H9 (cell line): ENCODE results near the gene ADGRD1. TPM values are rescaled to one million over a fixed set of nuclear protein-coding genes. Genes with fewer than 3 reads are reported as not detected.

ENCODE experiments used
- DNase-seq: peaks from one replicate; pipeline ENCODE4 v3.0.0-alpha.2; 2017
- H2AFZ ChIP-seq: one replicate; pipeline ENCODE4 v1.6.1; 2013; ENCODE audit warnings: mild to moderate bottlenecking, low read length, control low read depth, moderate library complexity
- H2AK5ac ChIP-seq: 2 replicates; pipeline ENCODE4 v1.6.1; 2013; ENCODE audit warnings: low read length, control low read depth, mixed read lengths; ENCODE audit not compliant: insufficient read length
- H2BK120ac ChIP-seq: one replicate; pipeline ENCODE4 v1.6.1; 2013; ENCODE audit warnings: low read depth, mild to moderate bottlenecking, low read length, control low read depth, inconsistent platforms; ENCODE audit not compliant: poor library complexity, severe bottlenecking
- H2BK12ac ChIP-seq: 2 replicates; pipeline ENCODE4 v1.6.1; 2013; ENCODE audit warnings: low read length, control low read depth, mixed read lengths, low read depth; ENCODE audit not compliant: insufficient read length
- H2BK15ac ChIP-seq: 2 replicates; pipeline ENCODE4 v1.6.1; 2013; ENCODE audit warnings: low read depth, low read length, control low read depth
- H2BK20ac ChIP-seq: one replicate; pipeline ENCODE4 v1.6.1; 2013; ENCODE audit warnings: low read depth, mild to moderate bottlenecking, low read length, control low read depth, inconsistent platforms; ENCODE audit not compliant: poor library complexity, severe bottlenecking
- H2BK5ac ChIP-seq: 2 replicates; pipeline ENCODE4 v1.6.1; 2013; ENCODE audit warnings: low read length, control low read depth, mixed read lengths; ENCODE audit not compliant: insufficient read length
- H3K14ac ChIP-seq: 2 replicates; pipeline ENCODE4 v1.6.1; 2013; ENCODE audit warnings: low read length, control low read depth; ENCODE audit not compliant: insufficient read depth
- H3K18ac ChIP-seq: 2 replicates; pipeline ENCODE4 v1.6.1; 2013; ENCODE audit warnings: low read depth, mild to moderate bottlenecking, mixed read lengths, low read length, control low read depth; ENCODE audit not compliant: insufficient read length
- H3K23ac ChIP-seq: 2 replicates; pipeline ENCODE4 v1.6.1; 2013; ENCODE audit warnings: low read length, control low read depth, mixed read lengths, low read depth; ENCODE audit not compliant: insufficient read length
- H3K23me2 ChIP-seq: 2 replicates; pipeline ENCODE4 v1.6.1; 2013; ENCODE audit warnings: low read depth, mild to moderate bottlenecking, mixed read lengths, low read length, control low read depth; ENCODE audit not compliant: insufficient read length, poor library complexity, severe bottlenecking
- H3K27ac ChIP-seq: 2 replicates; pipeline ENCODE4 v1.5.1; 2013; ENCODE audit warnings: low read length, control low read depth, mixed read lengths, low read depth; ENCODE audit not compliant: insufficient read length
- H3K27me3 ChIP-seq: 2 replicates; pipeline ENCODE4 v1.6.1; 2013; ENCODE audit warnings: low read length, control low read depth, inconsistent platforms; ENCODE audit not compliant: insufficient read depth
- H3K4ac ChIP-seq: 2 replicates; pipeline ENCODE4 v1.6.1; 2013; ENCODE audit warnings: low read depth, mild to moderate bottlenecking, control low read depth, inconsistent platforms, low read length, moderate library complexity
- H3K4me1 ChIP-seq: 2 replicates; pipeline ENCODE4 v1.6.1; 2013; ENCODE audit warnings: low read length, control low read depth, inconsistent platforms; ENCODE audit not compliant: insufficient read depth
- H3K4me2 ChIP-seq: 2 replicates; pipeline ENCODE4 v1.6.1; 2013; ENCODE audit warnings: low read length, control low read depth, mixed read lengths; ENCODE audit not compliant: insufficient read length, insufficient read depth
- H3K56ac ChIP-seq: 2 replicates; pipeline ENCODE4 v1.6.1; 2013; ENCODE audit warnings: low read depth, mild to moderate bottlenecking, mixed read lengths, low read length, control low read depth; ENCODE audit not compliant: insufficient read length
- H3K79me1 ChIP-seq: 2 replicates; pipeline ENCODE4 v1.6.1; 2013; ENCODE audit warnings: low read depth, mild to moderate bottlenecking, moderate library complexity, low read length, control low read depth, inconsistent platforms; ENCODE audit not compliant: insufficient read depth, poor library complexity, severe bottlenecking
- H3K79me2 ChIP-seq: 2 replicates; pipeline ENCODE4 v1.6.1; 2013; ENCODE audit warnings: low read length, control low read depth, inconsistent platforms; ENCODE audit not compliant: insufficient read depth
- H3K9ac ChIP-seq: 2 replicates; pipeline ENCODE4 v1.6.1; 2013; ENCODE audit warnings: low read length, control low read depth, mixed read lengths; ENCODE audit not compliant: insufficient read length; ENCODE audit errors: extremely low read depth
- H3K9me3 ChIP-seq: one replicate; pipeline ENCODE4 v1.6.1; 2013; ENCODE audit warnings: low read depth, low read length, inconsistent platforms; ENCODE audit not compliant: control insufficient read depth
- H3T11ph ChIP-seq: one replicate; pipeline ENCODE4 v1.6.1; 2013; ENCODE audit warnings: mild to moderate bottlenecking, low read length, control low read depth, inconsistent platforms
- H4K20me1 ChIP-seq: one replicate; pipeline ENCODE4 v1.6.1; 2013; ENCODE audit not compliant: control insufficient read depth, insufficient read length, insufficient read depth
- H4K5ac ChIP-seq: 2 replicates; pipeline ENCODE4 v1.6.1; 2013; ENCODE audit warnings: low read depth, mild to moderate bottlenecking, mixed read lengths, low read length, control low read depth; ENCODE audit not compliant: insufficient read length
- H4K8ac ChIP-seq: replicated peaks from 2 replicates; pipeline ENCODE4 v1.6.1; 2013; ENCODE audit warnings: low read length, control low read depth, mixed read lengths, low read depth; ENCODE audit not compliant: insufficient read length
- H4K91ac ChIP-seq: 2 replicates; pipeline ENCODE4 v1.6.1; 2013; ENCODE audit warnings: low read depth, mild to moderate bottlenecking, moderate library complexity, mixed read lengths, low read length, control low read depth; ENCODE audit not compliant: insufficient read length
- H3K27ac Mint-ChIP-seq, 3 experiments: 2 replicates in 2 of 3; 3 replicates in 1 of 3; pipeline ENCODE4 v1.8.0; 2020 to 2021; ENCODE audit warnings: mixed read lengths in 3 of 3, mild to moderate bottlenecking in 1 of 3, moderate library complexity in 1 of 3
- H3K27me3 Mint-ChIP-seq: 2 replicates; pipeline ENCODE4 v1.8.0; 2021; ENCODE audit warnings: low read depth, mild to moderate bottlenecking, moderate library complexity, mixed read lengths
- H3K36me3 Mint-ChIP-seq, 3 experiments: 2 replicates in 2 of 3; 3 replicates in 1 of 3; pipeline ENCODE4 v1.8.0; 2020 to 2021; ENCODE audit warnings: low read depth in 3 of 3, mixed read lengths in 3 of 3; ENCODE audit not compliant: insufficient read depth in 1 of 3
- H3K4me1 Mint-ChIP-seq, 2 experiments: 2 replicates each; pipeline ENCODE4 v1.8.0; 2020; ENCODE audit warnings: mixed read lengths in 2 of 2
- H3K4me3 Mint-ChIP-seq, 2 experiments: 2 replicates in 1 of 2; 3 replicates in 1 of 2; pipeline ENCODE4 v1.8.0; 2020 to 2021; ENCODE audit warnings: mild to moderate bottlenecking in 2 of 2, mixed read lengths in 2 of 2, moderate library complexity in 1 of 2
- H3K9me3 Mint-ChIP-seq, 2 experiments: 2 replicates in 1 of 2; 3 replicates in 1 of 2; pipeline ENCODE4 v1.8.0; 2020; ENCODE audit warnings: mild to moderate bottlenecking in 2 of 2, mixed read lengths in 2 of 2, moderate library complexity in 1 of 2
- CTCF ChIP-seq: fragments of 200-600 bp; sonication (generic); conservative IDR thresholded peaks from 3 replicates; pipeline ENCODE4 v1.8.0; 2021; ENCODE audit warnings: antibody characterized with exemption, mild to moderate bottlenecking
- WGBS: extraction: QIAGEN DNeasy Blood & Tissue Kit; methylation state at CpG from one replicate; pipeline ENCODE4 v1.1.7; 2013; ENCODE audit warnings: missing lambda C conversion rate, low lambda C conversion rate, mixed read lengths; ENCODE audit not compliant: insufficient read length; ENCODE audit errors: extremely low coverage; 5-methylcytosine and 5-hydroxymethylcytosine counted together
- total RNA-seq: library from RNA; stranded (reverse); gene quantifications from 2 replicates; pipeline ENCODE4 v1.2.1, GENCODE V29; 2021

ADGRD1 gene
- total RNA-seq, 1 experiment from 2014 or later = 0.52 TPM

DNA sequence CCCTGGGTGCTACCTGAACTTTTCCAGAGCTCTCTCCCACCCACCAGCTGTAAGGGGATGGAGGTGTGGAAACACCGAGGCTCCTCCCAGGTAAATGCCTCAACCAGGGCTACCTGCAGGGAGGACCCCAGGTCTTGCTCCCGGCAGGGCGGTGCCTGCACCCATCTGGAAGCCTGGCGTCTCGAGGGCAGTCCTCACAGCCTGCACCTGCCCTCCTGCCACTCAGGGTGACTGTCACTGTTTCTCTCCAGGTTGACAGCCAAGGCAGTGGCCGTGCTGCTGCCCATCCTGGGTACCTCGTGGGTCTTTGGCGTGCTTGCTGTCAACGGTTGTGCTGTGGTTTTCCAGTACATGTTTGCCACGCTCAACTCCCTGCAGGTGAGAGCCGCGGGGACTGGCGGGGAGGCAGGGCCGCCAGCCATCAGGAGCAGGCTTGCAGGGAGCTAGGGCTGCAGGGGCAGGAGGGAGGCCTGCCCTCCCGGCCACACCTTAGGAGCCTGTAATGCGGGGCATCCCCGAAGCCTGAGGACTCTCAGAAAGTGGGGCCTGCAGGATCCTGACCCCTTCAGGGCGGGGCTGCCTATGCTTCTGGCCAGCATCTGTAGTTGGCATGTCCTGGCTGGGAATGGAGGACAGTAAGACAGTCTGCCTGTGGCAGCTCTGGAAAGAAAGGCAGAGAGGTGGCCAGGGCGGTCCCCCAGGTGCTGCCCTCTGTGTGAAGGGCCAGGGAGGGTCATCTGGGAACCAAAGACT is 182.3 kb downstream of the ADGRD1 start:
- Histone ChIP-seq H3K79me1 (no peaks in the 10 kb centered on the region), H2BK20ac (no peak overlapping the region), H3K23ac (no peak overlapping the region), H2BK120ac (no peak overlapping the region), H3K4me1 (no peaks in the 10 kb centered on the region), H3K18ac (no peak overlapping the region), H3K56ac (no peak overlapping the region), H4K5ac (no peak overlapping the region), H4K91ac (no peak overlapping the region), H3K4ac (no peak overlapping the region), H4K20me1 (no peaks in the 10 kb centered on the region), H3K4me2 (no peak overlapping the region), H2AFZ (no peak overlapping the region), H3K79me2 (no peaks in the 10 kb centered on the region), H2BK12ac (no peak overlapping the region), H2AK5ac (no peak overlapping the region), H3K9me3 (no peaks in the 10 kb centered on the region), H3K27me3 (no peaks in the 10 kb centered on the region), H3K27ac (no peak overlapping the region), H3K23me2 (no peaks in the 10 kb centered on the region), H3T11ph (no peak overlapping the region), H2BK15ac (no peak overlapping the region), H4K8ac (no peak overlapping the region), H3K14ac (no peak overlapping the region; the same call in 1 of the 2 replicates), H3K9ac (no peak overlapping the region), H2BK5ac (no peak overlapping the region)
- Mint-ChIP-seq H3K4me1 (peaks cover 0 to 7% of the 10 kb centered on the region in 2 experiments; a peak in 2 of 4 replicates), H3K27me3 (peaks cover 17% of the 10 kb centered on the region), H3K27ac (no peak overlapping the region), H3K36me3 (no peaks in the 10 kb centered on the region), H3K9me3 (no peaks in the 10 kb centered on the region), H3K4me3 (no peak overlapping the region)
- peak; percentile 28 for DNase-seq
- no peak for TF ChIP-seq CTCF
- no CpG with 5 or more reads among the region's 19 CpGs for WGBS
